Heart right ventricle (tissue), 16 donors: ENCODE results near the gene CANT1. TPM values are rescaled to one million over a fixed set of nuclear protein-coding genes. Genes with fewer than 3 reads are reported as not detected.

Experiments
- ATAC-seq, 8 donors: fragments of 200-7000 bp; cut with Tn5 transposase; one replicate each; pipeline ENCODE4 v1.9.1; 2020; ENCODE audit warnings: mild to moderate bottlenecking in 8 of 8, moderate library complexity in 8 of 8, moderate number of reproducible peaks in 1 of 8
- DNase-seq, 2 donors: peaks; one replicate each; pipeline ENCODE4 v3.0.0-alpha.2; 2020
- H3K27ac ChIP-seq, 10 donors: fragments of 200-600 bp; sonication (generic) in 2 of 10; one replicate each; pipeline versions ENCODE4 v1.5.0 to v1.8.0; 2020 to 2022; ENCODE audit warnings: mild to moderate bottlenecking in 3 of 10
- H3K27me3 ChIP-seq, 7 donors: fragments of 200-600 bp; one replicate each; pipeline ENCODE4 v1.8.0; 2021 to 2022; ENCODE audit warnings: mild to moderate bottlenecking in 2 of 7
- H3K36me3 ChIP-seq, 9 donors: fragments of 200-600 bp; sonication (generic) in 1 of 9; one replicate each; pipeline versions ENCODE4 v1.5.0 to v1.8.0; 2020 to 2022; ENCODE audit warnings: mild to moderate bottlenecking in 2 of 9
- H3K4me1 ChIP-seq, 9 donors: fragments of 200-600 bp; sonication (generic) in 1 of 9; one replicate each; pipeline versions ENCODE4 v1.5.0 to v1.8.0; 2020 to 2022; ENCODE audit warnings: mild to moderate bottlenecking in 4 of 9
- H3K4me3 ChIP-seq, 10 donors: fragments of 200-600 bp; sonication (generic) in 2 of 10; one replicate each; pipeline versions ENCODE4 v1.5.0 to v1.8.0; 2020 to 2022; ENCODE audit warnings: mild to moderate bottlenecking in 7 of 10, moderate library complexity in 2 of 10
- H3K9me3 ChIP-seq, 11 donors: fragments of 200-600 bp in 10 of 11; sonication (generic) in 2 of 11; one replicate each; pipeline versions ENCODE4 v1.5.0 to v1.8.0; 2013 to 2022; ENCODE audit warnings: mild to moderate bottlenecking in 2 of 11, control low read depth in 1 of 11, moderate library complexity in 1 of 11
- CTCF ChIP-seq, 9 donors: fragments of 200-600 bp; sonication (generic) in 2 of 9; IDR thresholded peaks; one replicate each; pipeline versions ENCODE4 v1.5.0 to v1.8.0; 2021 to 2022; ENCODE audit warnings: antibody characterized with exemption in 9 of 9, mild to moderate bottlenecking in 5 of 9, moderate library complexity in 1 of 9
- WGBS, 2 donors: extraction: QIAGEN DNeasy Blood & Tissue Kit; methylation state at CpG; one replicate each; pipeline ENCODE4 v1.1.7; 2013; ENCODE audit warnings: inconsistent platforms in 1 of 2; 5-methylcytosine and 5-hydroxymethylcytosine counted together
- intact Hi-C, 10 donors: fragments of 100-400 bp; cut with DNase I; formaldehyde crosslinking; loops; one replicate each; pipeline versions ENCODE4 v1.11.1 to v1.14.2; 2022
- polyA plus RNA-seq, 2 donors: library from polyadenylated mRNA; stranded (reverse); fragments of 200-250 nt; gene quantifications; one replicate each; pipeline ENCODE4 v1.2.3, GENCODE V29; 2013
- total RNA-seq, 10 donors: library from RNA; stranded (reverse); fragmentation: NEBNext Ultra II Directional in 3 of 10; extraction: Animal tissue kit (Norgen Biotek cat#: 25700) in 3 of 10; gene quantifications; one replicate each; pipeline versions ENCODE4 v1.2.1 to v1.2.4, GENCODE V29; 2021 to 2023
- donor health status: Arrhythmogenic right ventricular cardiomyopathy.
- donor health status: ischemic (EF 13 %, LVEDD 7.1; RV severe dilation, severe dysfunction).
- donor health status: healthy with polysubstance abuse.
- donor health status: DM: no; HTN: yes; CAD: no.
- donor health status: DM: no; HTN: no; CAD: no.
- donor health status: ischemic (EF 25% LVEDD 6.9; RV normal size, moderate dysfunction).
- donor health status: ischemic (EF 25% LVEDD 5.7; RV mildly dilated, moderate dysfunction).
- donor health status: healthy.
- donor health status: DM: yes; HTN: yes; CAD: no.
- donor health status: Ischemic cardiomyopathy.
- donor health status: ischemic (EF 35%, LVEDD 5.7; RV mildly dilated, moderate dysfunction).
- donor health status: nonischemic (EF 11% LVEDD 7.7; RV severe dilation, severe dysfunction).
- donor health status: DM: yes; HTN: yes; CAD: no.
- donor health status: PGD.
- donor health status: ischemic (EF 29% LVEDD 5.4; RV normal size, mild dysfunction).
- donor health status: nonischemic (EF 23%, LVEDD 6.1; RV moderate dilation, normal function).

Gene CANT1
- total and polyA plus RNA-seq, 12 donors = 4.1 to 33.4 (median 23.8) TPM

- Histone ChIP-seq H3K4me3 (no peak overlapping the region), H3K27ac (no peak overlapping the region), H3K9me3 (no peaks in the 10 kb centered on the region), H3K36me3 (peaks cover 0 to 39% (median 0%) of the 10 kb centered on the region in 9 donors), H3K27me3 (no peaks in the 10 kb centered on the region), H3K4me1 (peaks cover 7 to 44% (median 37%) of the 10 kb centered on the region in 9 donors)
- no peak for DNase-seq
- 75 to 80% methylated on average over 3 of the region's 3 CpGs for WGBS, 2 donors
- no peak for TF ChIP-seq CTCF (IDR thresholded peaks at IDR 0.05)
- no peak for ATAC-seq
- intact Hi-C loops = no loop called here
Observed at GRCh38 chr17:79003661-79004411, 5.7 kb downstream of the CANT1 start.

- intact Hi-C loops = no loop called here
- 70 to 74% methylated on average over 20 of the region's 20 CpGs for WGBS, 2 donors
- H3K27me3 ChIP-seq = no peaks in the 10 kb centered on the region
- peaks cover 8 to 44% (median 29%) of the 10 kb centered on the region in 9 donors for H3K4me1 ChIP-seq
- no peak for DNase-seq
- TF ChIP-seq CTCF (IDR thresholded peaks at IDR 0.05) = no peak
- H3K4me3 ChIP-seq = no peak overlapping the region
- ATAC-seq = no peak
- no peak overlapping the region for H3K27ac ChIP-seq
- no peaks in the 10 kb centered on the region for H3K9me3 ChIP-seq
- H3K36me3 ChIP-seq = peaks cover 0 to 47% (median 0%) of the 10 kb centered on the region in 9 donors
Observed at GRCh38 chr17:79002796-79003593, 6.6 kb downstream of the CANT1 start.

- ATAC-seq (no peak), DNase-seq (no peak)
- H3K9me3 ChIP-seq = no peaks in the 10 kb centered on the region
- no peaks in the 10 kb centered on the region for H3K27me3 ChIP-seq
- peaks cover 0 to 48% (median 4%) of the 10 kb centered on the region in 9 donors for H3K36me3 ChIP-seq
- H3K4me3 ChIP-seq = no peak overlapping the region
- H3K27ac ChIP-seq = no peak overlapping the region
- intact Hi-C loops = no loop called here
- no peak for TF ChIP-seq CTCF (IDR thresholded peaks at IDR 0.05)
- H3K4me1 ChIP-seq = peaks cover 8 to 44% (median 25%) of the 10 kb centered on the region in 9 donors
- WGBS, 2 donors = 89 to 92% methylated on average over 14 of the region's 14 CpGs
Observed at GRCh38 chr17:79002291-79002690, 7.3 kb downstream of the CANT1 start.

- Histone ChIP-seq H3K9me3 (no peaks in the 10 kb centered on the region), H3K36me3 (peaks cover 0 to 55% (median 12%) of the 10 kb centered on the region in 9 donors), H3K4me1 (peaks cover 8 to 35% (median 25%) of the 10 kb centered on the region in 9 donors)
Observed at GRCh38 chr17:79001190-79002020, 8.2 kb downstream of the CANT1 start.

More at GRCh38 chr17:79001190-79002020, 8.2 kb downstream of the CANT1 start:
- ATAC-seq (no peak), DNase-seq (no peak)
- H3K27me3 ChIP-seq = no peaks in the 10 kb centered on the region
- intact Hi-C loops = no loop called here
- TF ChIP-seq CTCF (IDR thresholded peaks at IDR 0.05) = no peak
- no peak overlapping the region for H3K27ac ChIP-seq
- H3K4me3 ChIP-seq = no peak overlapping the region
- WGBS, 2 donors = 86 to 88% methylated on average over 19 of the region's 19 CpGs
